Activated naive CD4-positive, alpha-beta T cell treated with anti-CD3 and anti-CD28 coated beads, Interleukin-2, amount 50 U/mL, for 24 hours (primary cell): ENCODE measurements around the gene ISLR.

Source experiments
- H3K27ac Mint-ChIP-seq: one replicate; pipeline ENCODE4 v1.8.0; 2021; ENCODE audit warnings: mild to moderate bottlenecking, mixed read lengths
- H3K27me3 Mint-ChIP-seq: one replicate; pipeline ENCODE4 v1.8.0; 2021; ENCODE audit warnings: mixed read lengths
- H3K36me3 Mint-ChIP-seq: one replicate; pipeline ENCODE4 v1.8.0; 2021; ENCODE audit warnings: mixed read lengths
- H3K4me1 Mint-ChIP-seq: one replicate; pipeline ENCODE4 v1.8.0; 2021; ENCODE audit warnings: mixed read lengths
- H3K4me3 Mint-ChIP-seq: one replicate; pipeline ENCODE4 v1.8.0; 2021; ENCODE audit warnings: mild to moderate bottlenecking, mixed read lengths
- H3K9me3 Mint-ChIP-seq: one replicate; pipeline ENCODE4 v1.8.0; 2021; ENCODE audit warnings: mixed read lengths

Gene ISLR

GRCh38 chr15:74208901-74209559 is 35.5 kb downstream of the ISLR start:
- H3K4me1 Mint-ChIP-seq = no peaks in the 10 kb centered on the region
- no peaks in the 10 kb centered on the region for H3K27me3 Mint-ChIP-seq
- no peaks in the 10 kb centered on the region for H3K36me3 Mint-ChIP-seq
- no peak overlapping the region for H3K27ac Mint-ChIP-seq
- H3K9me3 Mint-ChIP-seq = no peaks in the 10 kb centered on the region
- H3K4me3 Mint-ChIP-seq = no peak overlapping the region

- peak overlapping the region; percentile 65 for H3K27ac Mint-ChIP-seq
- no peak overlapping the region for H3K4me3 Mint-ChIP-seq
- H3K36me3 Mint-ChIP-seq = no peaks in the 10 kb centered on the region
- H3K27me3 Mint-ChIP-seq = no peaks in the 10 kb centered on the region
- no peaks in the 10 kb centered on the region for H3K9me3 Mint-ChIP-seq
- no peaks in the 10 kb centered on the region for H3K4me1 Mint-ChIP-seq
These were observed 36.0 kb downstream of the ISLR start for GRCh38 chr15:74209560-74209958.

- H3K4me3 Mint-ChIP-seq = no peak overlapping the region
- H3K36me3 Mint-ChIP-seq = no peaks in the 10 kb centered on the region
- H3K9me3 Mint-ChIP-seq = no peaks in the 10 kb centered on the region
- H3K27ac Mint-ChIP-seq = no peak overlapping the region
- no peaks in the 10 kb centered on the region for H3K4me1 Mint-ChIP-seq
- H3K27me3 Mint-ChIP-seq = peaks cover 2% of the 10 kb centered on the region
These were observed 36.6 kb downstream of the ISLR start for GRCh38 chr15:74209997-74210671.

- Mint-ChIP-seq H3K27ac (no peak overlapping the region), H3K36me3 (no peaks in the 10 kb centered on the region), H3K4me3 (no peak overlapping the region), H3K4me1 (no peaks in the 10 kb centered on the region), H3K9me3 (no peaks in the 10 kb centered on the region), H3K27me3 (peaks cover 2% of the 10 kb centered on the region)
These were observed 37.2 kb downstream of the ISLR start for GRCh38 chr15:74210729-74211128.

GRCh38 chr15:74211656-74212055 is 38.1 kb downstream of the ISLR start:
- Mint-ChIP-seq H3K36me3 (no peaks in the 10 kb centered on the region), H3K4me1 (no peaks in the 10 kb centered on the region), H3K27ac (no peak overlapping the region), H3K27me3 (peaks cover 3% of the 10 kb centered on the region), H3K4me3 (no peak overlapping the region), H3K9me3 (no peaks in the 10 kb centered on the region)

- H3K36me3 Mint-ChIP-seq = no peaks in the 10 kb centered on the region
- H3K4me3 Mint-ChIP-seq = no peak overlapping the region
- H3K27me3 Mint-ChIP-seq = peaks cover 3% of the 10 kb centered on the region
- H3K9me3 Mint-ChIP-seq = no peaks in the 10 kb centered on the region
- H3K27ac Mint-ChIP-seq = no peak overlapping the region
- no peaks in the 10 kb centered on the region for H3K4me1 Mint-ChIP-seq
These were observed 39.0 kb downstream of the ISLR start for GRCh38 chr15:74212494-74212893.

GRCh38 chr15:74213858-74214284 is 40.4 kb downstream of the ISLR start:
- Mint-ChIP-seq H3K27me3 (peaks cover 3% of the 10 kb centered on the region), H3K36me3 (no peaks in the 10 kb centered on the region), H3K4me3 (no peak overlapping the region), H3K27ac (no peak overlapping the region), H3K9me3 (no peaks in the 10 kb centered on the region), H3K4me1 (no peaks in the 10 kb centered on the region)

- H3K36me3 Mint-ChIP-seq = no peaks in the 10 kb centered on the region
- H3K27me3 Mint-ChIP-seq = peaks cover 3% of the 10 kb centered on the region
- H3K4me3 Mint-ChIP-seq = no peak overlapping the region
These were observed 41.0 kb downstream of the ISLR start for GRCh38 chr15:74214324-74215021.

GRCh38 chr15:74215958-74216357 is 42.4 kb downstream of the ISLR start:
- H3K36me3 Mint-ChIP-seq = no peaks in the 10 kb centered on the region
- H3K27ac Mint-ChIP-seq = no peak overlapping the region
- no peaks in the 10 kb centered on the region for H3K9me3 Mint-ChIP-seq
- H3K27me3 Mint-ChIP-seq = peaks cover 6% of the 10 kb centered on the region
- H3K4me3 Mint-ChIP-seq = no peak overlapping the region
- no peaks in the 10 kb centered on the region for H3K4me1 Mint-ChIP-seq

More at GRCh38 chr15:74214324-74215021, 41.0 kb downstream of the ISLR start:
- Mint-ChIP-seq H3K9me3 (no peaks in the 10 kb centered on the region), H3K4me1 (no peaks in the 10 kb centered on the region), H3K27ac (no peak overlapping the region)

GRCh38 chr15:74216949-74217348 is 43.4 kb downstream of the ISLR start:
- Mint-ChIP-seq H3K36me3 (no peaks in the 10 kb centered on the region), H3K4me1 (no peaks in the 10 kb centered on the region), H3K4me3 (no peak overlapping the region), H3K27me3 (peaks cover 6% of the 10 kb centered on the region), H3K27ac (no peak overlapping the region), H3K9me3 (no peaks in the 10 kb centered on the region)

GRCh38 chr15:74217907-74218885 is 44.7 kb downstream of the ISLR start:
- no peaks in the 10 kb centered on the region for H3K36me3 Mint-ChIP-seq
- H3K9me3 Mint-ChIP-seq = no peaks in the 10 kb centered on the region
- H3K4me3 Mint-ChIP-seq = no peak overlapping the region
- H3K27ac Mint-ChIP-seq = no peak overlapping the region
- peaks cover 3% of the 10 kb centered on the region for H3K4me1 Mint-ChIP-seq
- H3K27me3 Mint-ChIP-seq = peaks cover 7% of the 10 kb centered on the region

GRCh38 chr15:74220475-74221248 is 47.2 kb downstream of the ISLR start:
- peaks cover 17% of the 10 kb centered on the region for H3K4me1 Mint-ChIP-seq
- H3K4me3 Mint-ChIP-seq = no peak overlapping the region
- H3K27me3 Mint-ChIP-seq = peaks cover 6% of the 10 kb centered on the region
- H3K27ac Mint-ChIP-seq = no peak overlapping the region
- no peaks in the 10 kb centered on the region for H3K9me3 Mint-ChIP-seq
- H3K36me3 Mint-ChIP-seq = no peaks in the 10 kb centered on the region

- no peaks in the 10 kb centered on the region for H3K9me3 Mint-ChIP-seq
- H3K4me1 Mint-ChIP-seq = peaks cover 17% of the 10 kb centered on the region
- no peak overlapping the region for H3K27ac Mint-ChIP-seq
- peaks cover 4% of the 10 kb centered on the region for H3K27me3 Mint-ChIP-seq
- no peaks in the 10 kb centered on the region for H3K36me3 Mint-ChIP-seq
- H3K4me3 Mint-ChIP-seq = no peak overlapping the region
These were observed 48.1 kb downstream of the ISLR start for GRCh38 chr15:74221399-74222239.
